ENCODE measurements around the gene TJP2.
"Not testable (repeated sequence)": the region's sequence is repeated elsewhere in the genome, so short reads cannot be mapped to it uniquely, and the experiment has no call there.

Gene TJP2

GRCh38 chr9:69164573-69164972 lies 9.5 kb upstream of the TJP2 start:
- DNase-seq: not testable (repeated sequence)

- no peak for DNase-seq
Measured at GRCh38 chr9:69165581-69165980, 8.5 kb upstream of the TJP2 start.

GRCh38 chr9:69168709-69169217 lies 5.3 kb upstream of the TJP2 start:
- no peak for DNase-seq

GRCh38 chr9:69170231-69170630 lies 3.8 kb upstream of the TJP2 start:
- DNase-seq: no peak

GRCh38 chr9:69171049-69171448 lies 3.0 kb upstream of the TJP2 start:
- DNase-seq: no peak

- no peak for DNase-seq
Measured at GRCh38 chr9:69171517-69171916, 2.6 kb upstream of the TJP2 start.

GRCh38 chr9:69172895-69173294 lies 1.2 kb upstream of the TJP2 start:
- DNase-seq: no peak

- DNase-seq: no peak
Measured at GRCh38 chr9:69173497-69173890, 583 bp upstream of the TJP2 start.

- peak; percentile 5 for DNase-seq
Measured at GRCh38 chr9:69174616-69175463, 763 bp downstream of the TJP2 start.

GRCh38 chr9:69175486-69175885 lies 1.4 kb downstream of the TJP2 start:
- no peak for DNase-seq

- DNase-seq: no peak
Measured at GRCh38 chr9:69176471-69177171, 2.5 kb downstream of the TJP2 start.

GRCh38 chr9:69178583-69179011 lies 4.5 kb downstream of the TJP2 start:
- no peak for DNase-seq

GRCh38 chr9:69179037-69179436 lies 5.0 kb downstream of the TJP2 start:
- no peak for DNase-seq

- no peak for DNase-seq
Measured at GRCh38 chr9:69180200-69180599, 6.1 kb downstream of the TJP2 start.

GRCh38 chr9:69180670-69181069 lies 6.6 kb downstream of the TJP2 start:
- no peak for DNase-seq

GRCh38 chr9:69181908-69182353 lies 7.9 kb downstream of the TJP2 start:
- DNase-seq: no peak

GRCh38 chr9:69184266-69184665 lies 10.2 kb downstream of the TJP2 start:
- DNase-seq: no peak

- DNase-seq: no peak
Measured at GRCh38 chr9:69186841-69187611, 12.9 kb downstream of the TJP2 start.

- no peak for DNase-seq
Measured at GRCh38 chr9:69188975-69189374, 14.9 kb downstream of the TJP2 start.

- no peak for DNase-seq
Measured at GRCh38 chr9:69190086-69190862, 16.2 kb downstream of the TJP2 start.

GRCh38 chr9:69190863-69191181 lies 16.7 kb downstream of the TJP2 start:
- DNase-seq: no peak

- DNase-seq: no peak
Measured at GRCh38 chr9:69191231-69191630, 17.2 kb downstream of the TJP2 start.

GRCh38 chr9:69192214-69192613 lies 18.1 kb downstream of the TJP2 start:
- no peak for DNase-seq
